ENCODE measurements around the gene CNST. TPM values are rescaled to one million over a fixed set of nuclear protein-coding genes. Genes with fewer than 3 reads are reported as not detected.

CNST gene
- 14.6 TPM for total RNA-seq (ENCODE audit: unreplicated experiment)
- long read RNA-seq, result 0 reads

DNA sequence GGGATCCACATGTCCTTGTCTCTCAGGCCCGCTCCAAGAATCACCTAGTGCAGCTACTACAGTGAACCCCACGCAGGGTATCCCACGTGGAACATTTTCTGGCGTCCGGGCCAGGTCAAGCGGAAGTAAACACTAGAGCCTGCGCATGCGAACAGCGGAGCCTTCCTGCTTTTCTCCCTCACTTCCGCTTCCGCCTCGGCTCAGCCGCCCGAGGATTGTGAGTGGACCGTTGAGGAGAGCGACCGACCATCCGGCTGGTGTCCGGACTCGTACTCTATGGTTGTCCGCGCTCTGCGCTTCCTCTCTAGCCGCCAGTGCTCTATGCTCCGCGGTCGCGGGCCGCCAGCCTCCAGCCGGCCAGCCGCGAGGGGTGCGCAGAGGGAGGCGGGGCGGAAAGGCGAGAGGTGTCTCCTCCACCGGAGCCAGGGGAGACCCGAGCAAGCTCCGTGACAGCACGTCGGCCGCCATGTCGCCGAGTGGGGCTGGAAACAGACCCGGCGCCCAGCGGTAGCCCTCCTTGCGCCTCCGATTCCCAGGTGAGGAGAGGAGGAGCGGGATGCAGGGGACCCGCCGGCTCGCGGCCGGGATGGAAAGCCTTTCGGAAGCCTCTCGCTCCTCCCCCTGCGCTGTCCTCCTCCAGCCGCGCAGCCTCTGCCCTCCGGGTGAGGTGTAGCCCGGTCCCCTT lies at the start of gene CNST, which contains the start of gene TFB2M:
Gene CNST, plus strand, starts transcription at position 329 of the 685 bp plus-strand sequence. CDS start 25,107 bp downstream, outside the sequence.
Gene TFB2M, minus strand, starts transcription at position 134 of the 685 bp plus-strand sequence. Its CDS starts 123 bp downstream, at position 11.
- H3K4me1 Mint-ChIP-seq (ENCODE audit: unreplicated experiment), result peaks cover 27% of the 10 kb centered on the region
- peaks cover 4% of the 10 kb centered on the region for H3K36me3 Mint-ChIP-seq (ENCODE audit: low read depth, unreplicated experiment)
- DNase-seq (ENCODE audit: low spot score), result peak; percentile 96
- TF ChIP-seq, protein P1, sequence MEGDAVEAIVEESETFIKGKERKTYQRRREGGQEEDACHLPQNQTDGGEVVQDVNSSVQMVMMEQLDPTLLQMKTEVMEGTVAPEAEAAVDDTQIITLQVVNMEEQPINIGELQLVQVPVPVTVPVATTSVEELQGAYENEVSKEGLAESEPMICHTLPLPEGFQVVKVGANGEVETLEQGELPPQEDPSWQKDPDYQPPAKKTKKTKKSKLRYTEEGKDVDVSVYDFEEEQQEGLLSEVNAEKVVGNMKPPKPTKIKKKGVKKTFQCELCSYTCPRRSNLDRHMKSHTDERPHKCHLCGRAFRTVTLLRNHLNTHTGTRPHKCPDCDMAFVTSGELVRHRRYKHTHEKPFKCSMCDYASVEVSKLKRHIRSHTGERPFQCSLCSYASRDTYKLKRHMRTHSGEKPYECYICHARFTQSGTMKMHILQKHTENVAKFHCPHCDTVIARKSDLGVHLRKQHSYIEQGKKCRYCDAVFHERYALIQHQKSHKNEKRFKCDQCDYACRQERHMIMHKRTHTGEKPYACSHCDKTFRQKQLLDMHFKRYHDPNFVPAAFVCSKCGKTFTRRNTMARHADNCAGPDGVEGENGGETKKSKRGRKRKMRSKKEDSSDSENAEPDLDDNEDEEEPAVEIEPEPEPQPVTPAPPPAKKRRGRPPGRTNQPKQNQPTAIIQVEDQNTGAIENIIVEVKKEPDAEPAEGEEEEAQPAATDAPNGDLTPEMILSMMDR (IDR thresholded peaks at IDR 0.05; ENCODE audit: unreplicated experiment), result no peak
- peak within 1 kb of the TSS; percentile 98 for H3K4me3 Mint-ChIP-seq (ENCODE audit: unreplicated experiment)
- peak within 1 kb of the TSS; percentile 93 for H3K27ac Mint-ChIP-seq (ENCODE audit: unreplicated experiment)
- H3K9me3 Mint-ChIP-seq (ENCODE audit: unreplicated experiment), result no peaks in the 10 kb centered on the region
- H3K27me3 Mint-ChIP-seq (ENCODE audit: unreplicated experiment), result peaks cover 12% of the 10 kb centered on the region

DNA sequence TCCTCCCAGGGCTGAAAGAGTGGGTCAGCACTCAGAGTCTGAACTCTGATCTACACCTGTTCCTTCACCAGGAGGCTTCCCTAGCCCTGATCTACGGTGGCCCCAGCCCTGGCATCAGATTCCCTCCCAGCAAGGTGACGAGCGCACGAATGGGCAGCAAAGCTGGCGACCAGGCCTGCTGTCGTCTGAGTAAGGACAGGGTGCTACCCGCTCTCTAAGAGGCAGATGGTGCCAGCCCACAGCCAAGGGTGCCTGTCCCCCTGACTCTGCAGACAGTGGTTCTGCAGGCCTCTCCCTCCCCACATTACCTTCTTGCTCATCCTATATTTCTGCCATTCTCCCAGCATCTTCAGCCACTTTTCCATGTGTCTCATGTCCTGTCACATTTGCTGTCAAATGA lies 48.9 kb upstream of the CNST start:
- H3K27me3 Mint-ChIP-seq (ENCODE audit: unreplicated experiment), result peaks cover 8% of the 10 kb centered on the region
- no peak overlapping the region for H3K4me3 Mint-ChIP-seq (ENCODE audit: unreplicated experiment)
- peaks cover 16% of the 10 kb centered on the region for H3K9me3 Mint-ChIP-seq (ENCODE audit: unreplicated experiment)
- H3K4me1 Mint-ChIP-seq (ENCODE audit: unreplicated experiment), result no peaks in the 10 kb centered on the region
- TF ChIP-seq, protein P1 (IDR thresholded peaks at IDR 0.05; ENCODE audit: unreplicated experiment), result no peak
- no peak for DNase-seq (ENCODE audit: low spot score)
- no peak overlapping the region for H3K27ac Mint-ChIP-seq (ENCODE audit: unreplicated experiment)
- H3K36me3 Mint-ChIP-seq (ENCODE audit: low read depth, unreplicated experiment), result peaks cover 13% of the 10 kb centered on the region

GRCh38 chr1:246518456-246519205 lies 47.6 kb upstream of the CNST start:
- H3K27me3 Mint-ChIP-seq (ENCODE audit: unreplicated experiment), result peaks cover 7% of the 10 kb centered on the region
- H3K36me3 Mint-ChIP-seq (ENCODE audit: low read depth, unreplicated experiment), result peaks cover 13% of the 10 kb centered on the region
- no peak overlapping the region for H3K27ac Mint-ChIP-seq (ENCODE audit: unreplicated experiment)
- no peak overlapping the region for H3K4me3 Mint-ChIP-seq (ENCODE audit: unreplicated experiment)
- no peak for DNase-seq (ENCODE audit: low spot score)
- peaks cover 16% of the 10 kb centered on the region for H3K9me3 Mint-ChIP-seq (ENCODE audit: unreplicated experiment)
- no peaks in the 10 kb centered on the region for H3K4me1 Mint-ChIP-seq (ENCODE audit: unreplicated experiment)
- TF ChIP-seq, protein P1 (IDR thresholded peaks at IDR 0.05; ENCODE audit: unreplicated experiment), result no peak

- Mint-ChIP-seq H3K27me3 (ENCODE audit: unreplicated experiment) (peaks cover 7% of the 10 kb centered on the region), H3K9me3 (ENCODE audit: unreplicated experiment) (peaks cover 12% of the 10 kb centered on the region)
Measured at GRCh38 chr1:246519514-246519913, 46.7 kb upstream of the CNST start.

More at GRCh38 chr1:246519514-246519913, 46.7 kb upstream of the CNST start:
- Mint-ChIP-seq H3K4me3 (ENCODE audit: unreplicated experiment) (no peak overlapping the region), H3K36me3 (ENCODE audit: low read depth, unreplicated experiment) (peaks cover 8% of the 10 kb centered on the region), H3K27ac (ENCODE audit: unreplicated experiment) (no peak overlapping the region), H3K4me1 (ENCODE audit: unreplicated experiment) (no peaks in the 10 kb centered on the region)
- TF ChIP-seq, protein P1 (IDR thresholded peaks at IDR 0.05; ENCODE audit: unreplicated experiment), result no peak
- DNase-seq (ENCODE audit: low spot score), result no peak
